ENCODE results near the gene DLX6. TPM values are rescaled to one million over a fixed set of nuclear protein-coding genes. Genes with fewer than 3 reads are reported as not detected.

Gene DLX6
- total RNA-seq, 1 donor from 2014 or later, result 10.9 TPM

GRCh38 chr7:96973986-96974385 is 31.4 kb upstream of the DLX6 start:
- H3K27me3 Mint-ChIP-seq (ENCODE audit: low read depth), result peaks cover 15% of the 10 kb centered on the region
- no peak for TF ChIP-seq CTCF (IDR thresholded peaks at IDR 0.05; ENCODE audit: unreplicated experiment)
- no peaks in the 10 kb centered on the region for H3K4me1 Mint-ChIP-seq
- no peak overlapping the region for H3K27ac Mint-ChIP-seq
- no peak overlapping the region for H3K4me3 Mint-ChIP-seq
- H3K9me3 Mint-ChIP-seq, result no peaks in the 10 kb centered on the region
- H3K36me3 Mint-ChIP-seq, result no peaks in the 10 kb centered on the region
- DNase-seq (ENCODE audit: low spot score in 2 of 2, unreplicated experiment in 2 of 2), result no peak

GRCh38 chr7:96976106-96976505 is 29.2 kb upstream of the DLX6 start:
- DNase-seq (ENCODE audit: low spot score in 2 of 2, unreplicated experiment in 2 of 2), result no peak
- Mint-ChIP-seq H3K27me3 (ENCODE audit: low read depth) (peaks cover 13% of the 10 kb centered on the region), H3K4me3 (no peak overlapping the region), H3K36me3 (no peaks in the 10 kb centered on the region), H3K9me3 (peaks cover 4% of the 10 kb centered on the region), H3K27ac (no peak overlapping the region), H3K4me1 (no peaks in the 10 kb centered on the region)
- no peak for TF ChIP-seq CTCF (IDR thresholded peaks at IDR 0.05; ENCODE audit: unreplicated experiment)

GRCh38 chr7:96977445-96977844 is 27.9 kb upstream of the DLX6 start:
- Mint-ChIP-seq H3K36me3 (peaks cover under 1% of the 10 kb centered on the region), H3K4me1 (no peaks in the 10 kb centered on the region), H3K9me3 (peaks cover 4% of the 10 kb centered on the region), H3K27ac (no peak overlapping the region), H3K27me3 (ENCODE audit: low read depth) (peaks cover 17% of the 10 kb centered on the region), H3K4me3 (no peak overlapping the region)
- DNase-seq (ENCODE audit: low spot score in 2 of 2, unreplicated experiment in 2 of 2), result no peak
- TF ChIP-seq CTCF (IDR thresholded peaks at IDR 0.05; ENCODE audit: unreplicated experiment), result no peak

- DNase-seq (ENCODE audit: low spot score in 2 of 2, unreplicated experiment in 2 of 2), result no peak
- peaks cover 4% of the 10 kb centered on the region for H3K9me3 Mint-ChIP-seq
- peaks cover 2% of the 10 kb centered on the region for H3K36me3 Mint-ChIP-seq
- no peak overlapping the region for H3K27ac Mint-ChIP-seq
- H3K4me1 Mint-ChIP-seq, result no peaks in the 10 kb centered on the region
- H3K4me3 Mint-ChIP-seq, result no peak overlapping the region
- H3K27me3 Mint-ChIP-seq (ENCODE audit: low read depth), result peaks cover 27% of the 10 kb centered on the region
- no peak for TF ChIP-seq CTCF (IDR thresholded peaks at IDR 0.05; ENCODE audit: unreplicated experiment)
These were observed 25.6 kb upstream of the DLX6 start for GRCh38 chr7:96979551-96980276.

- Mint-ChIP-seq H3K9me3 (peaks cover 4% of the 10 kb centered on the region), H3K4me1 (no peaks in the 10 kb centered on the region), H3K27me3 (ENCODE audit: low read depth) (peaks cover 49% of the 10 kb centered on the region), H3K27ac (no peak overlapping the region), H3K4me3 (no peak overlapping the region), H3K36me3 (peaks cover 2% of the 10 kb centered on the region)
- no peak for TF ChIP-seq CTCF (IDR thresholded peaks at IDR 0.05; ENCODE audit: unreplicated experiment)
- DNase-seq (ENCODE audit: low spot score in 2 of 2, unreplicated experiment in 2 of 2), result no peak
These were observed 22.8 kb upstream of the DLX6 start for GRCh38 chr7:96982586-96982985.

Data from mesothelial cell of epicardium (in vitro differentiated cells).